Measurements from ENCODE around the gene NOC2L.

- TF ChIP-seq CTCF (IDR thresholded peaks at IDR 0.05) = no peak
- no peak for TF ChIP-seq POLR2A (IDR thresholded peaks at IDR 0.05)
These were observed 39.1 kb upstream of the NOC2L start for GRCh38 chr1:997993-998744.

All from ovary (tissue), 3 donors.